Inflammatory macrophage treated with lipopolysaccharide for 1 hour (primary cell): Measurements from ENCODE around the gene DLST.

Source experiments
- DNase-seq, 2 donors: peaks; one replicate each; pipeline ENCODE4 v3.0.0-alpha.2; 2020 to 2022

The DLST gene

GRCh38 chr14:74942181-74942580, 60.5 kb downstream of the DLST start:
- no peak for DNase-seq

GRCh38 chr14:74942608-74943007, 60.9 kb downstream of the DLST start:
- DNase-seq, result no peak

DNA sequence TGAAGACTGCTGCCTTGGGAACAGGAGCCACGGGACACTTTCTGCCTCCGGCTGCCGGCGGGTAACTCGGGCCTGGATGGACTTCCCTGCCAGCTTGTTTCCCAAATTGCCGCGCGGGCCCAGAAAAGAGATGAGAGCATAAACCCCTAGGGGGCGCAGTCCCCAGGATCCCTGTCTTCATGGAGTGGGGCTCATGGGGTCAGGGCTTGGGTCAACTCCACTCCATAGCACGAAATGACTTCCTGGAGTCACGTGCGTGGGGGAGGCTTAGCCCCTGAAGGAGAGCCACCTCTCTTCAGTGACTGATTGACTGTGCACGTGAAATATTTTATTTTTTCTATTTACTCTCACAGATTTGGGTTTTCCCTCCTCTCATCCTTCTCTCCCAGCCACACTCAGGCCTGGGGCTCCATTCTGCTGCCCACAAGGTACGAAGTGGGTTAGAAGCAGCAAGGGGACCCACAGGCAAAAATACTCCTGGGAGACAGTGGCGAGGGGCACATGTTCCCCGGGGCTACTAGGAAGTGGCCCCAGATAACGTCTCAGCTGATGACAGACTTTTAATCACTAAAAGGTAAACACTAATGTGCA, 63.6 kb downstream of the DLST start:
- DNase-seq, result peak; percentile 21 to 73

DNA sequence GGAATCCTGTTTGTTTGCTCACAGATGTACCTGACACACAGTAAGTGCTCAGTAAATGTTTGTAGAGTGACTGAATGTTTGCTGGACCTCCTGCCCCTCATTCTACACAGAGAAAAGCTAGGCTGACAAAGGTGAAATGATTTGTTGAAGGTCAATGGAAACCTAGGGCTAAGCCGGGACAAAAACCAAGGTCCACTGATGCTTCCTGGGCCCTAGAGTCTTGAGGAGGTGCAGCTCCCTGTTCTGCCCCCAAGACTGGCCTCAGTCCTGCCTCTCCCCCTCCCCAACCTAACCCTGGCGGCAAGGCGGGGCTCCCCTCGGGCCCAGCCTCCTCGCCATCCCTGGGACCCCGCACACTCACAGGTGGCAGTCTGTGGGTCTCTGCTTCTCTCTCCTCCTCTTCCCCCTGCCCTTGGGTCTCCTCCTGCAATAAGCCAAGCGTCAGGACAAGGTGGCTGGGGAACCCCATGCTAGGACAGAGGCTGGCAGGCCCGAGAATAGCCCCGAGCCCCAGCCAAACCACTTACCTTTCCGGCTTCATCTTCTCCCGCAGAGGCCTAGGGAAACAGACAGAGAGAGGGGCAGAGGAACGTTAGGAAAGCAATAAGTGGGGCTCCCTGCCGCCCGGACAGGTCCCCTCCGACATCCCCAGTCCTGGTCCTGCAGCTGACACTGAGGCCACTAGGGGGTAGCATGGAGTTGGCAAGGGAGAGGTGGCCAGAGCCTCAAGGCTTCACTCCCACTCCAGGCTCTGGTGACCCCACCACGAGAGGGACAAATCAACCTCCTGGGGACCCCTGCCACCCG, 64.3 kb downstream of the DLST start:
- peak; percentile 39 to 93 for DNase-seq

GRCh38 chr14:74946659-74947281, 65.1 kb downstream of the DLST start:
- no peak for DNase-seq

GRCh38 chr14:74947353-74948227, 65.9 kb downstream of the DLST start:
- no peak for DNase-seq

GRCh38 chr14:74948228-74949175, 66.8 kb downstream of the DLST start:
- DNase-seq, result no peak

- DNase-seq, result no peak
Measured at GRCh38 chr14:74949191-74949601, 67.5 kb downstream of the DLST start.

- no peak for DNase-seq
Measured at GRCh38 chr14:74949859-74950573, 68.3 kb downstream of the DLST start.

GRCh38 chr14:74950795-74951442, 69.2 kb downstream of the DLST start:
- no peak for DNase-seq

DNA sequence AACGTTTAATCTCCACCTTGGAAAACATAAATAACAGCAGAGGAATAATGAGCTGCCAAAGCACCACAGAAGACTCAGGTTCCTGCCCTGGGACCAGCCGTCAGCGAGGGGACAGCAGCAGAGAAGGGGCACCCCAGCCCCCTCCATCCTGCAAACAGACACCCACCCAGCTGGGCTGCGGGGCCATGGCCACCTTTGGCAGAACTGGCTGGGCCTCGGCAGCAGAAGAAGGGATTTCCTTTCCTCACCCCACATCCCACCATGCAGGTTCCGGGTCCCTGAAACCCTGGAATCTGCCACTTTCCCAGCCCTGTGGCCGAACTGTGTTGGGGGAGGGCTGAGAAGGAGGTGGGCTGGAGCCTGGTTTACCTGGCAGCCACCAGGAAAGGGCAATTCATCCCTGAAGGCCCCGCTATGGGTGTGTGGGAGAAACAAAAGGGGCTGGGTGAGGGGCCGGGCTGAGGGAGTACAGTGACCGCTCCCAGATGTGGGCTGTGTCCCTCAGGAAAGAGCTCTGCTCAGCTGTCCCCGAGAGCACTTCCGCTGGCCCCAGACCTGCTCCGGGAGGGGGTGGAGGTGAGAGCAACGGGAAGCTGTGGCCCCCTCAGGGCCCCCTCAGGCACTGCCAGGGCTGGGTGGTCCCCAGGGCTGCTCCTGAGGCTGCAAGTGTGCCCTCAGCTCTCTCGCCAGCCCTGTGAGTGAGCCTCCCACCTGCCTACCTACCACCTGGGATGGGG, 69.9 kb downstream of the DLST start:
- DNase-seq, result no peak

GRCh38 chr14:74952180-74952665, 70.5 kb downstream of the DLST start:
- DNase-seq, result no peak

GRCh38 chr14:74952697-74953484, 71.2 kb downstream of the DLST start:
- DNase-seq, result no peak
